Effector memory CD8-positive, alpha-beta T cell (primary cell): ENCODE data around the gene DENND1C.
"Not testable (repeated sequence)": the region's sequence is repeated elsewhere in the genome, so short reads cannot be mapped to it uniquely, and the experiment has no call there.

Experiments used
- ATAC-seq: fragments of 150-1000 bp; cut with Tn5 transposase; replicated peaks from 2 replicates; pipeline ENCODE4 v1.10.0; 2021; ENCODE audit warnings: mild to moderate bottlenecking, moderate library complexity
- DNase-seq, 3 experiments: peaks; one replicate each; pipeline ENCODE4 v3.0.0; 2021
- H3K27ac Mint-ChIP-seq, 2 donors: one replicate each; pipeline ENCODE4 v1.8.0; 2022; ENCODE audit warnings: mild to moderate bottlenecking in 2 of 2, mixed read lengths in 2 of 2, moderate library complexity in 2 of 2
- H3K27me3 Mint-ChIP-seq, 2 donors: one replicate each; pipeline ENCODE4 v1.8.0; 2022; ENCODE audit warnings: mixed read lengths in 2 of 2
- H3K36me3 Mint-ChIP-seq: one replicate; pipeline ENCODE4 v1.8.0; 2022; ENCODE audit warnings: mild to moderate bottlenecking, moderate library complexity, mixed read lengths; ENCODE audit not compliant: insufficient read depth
- H3K4me1 Mint-ChIP-seq, 2 donors: one replicate each; pipeline ENCODE4 v1.8.0; 2022; ENCODE audit warnings: low read depth in 2 of 2, mixed read lengths in 2 of 2
- H3K4me3 Mint-ChIP-seq, 2 donors: one replicate each; pipeline ENCODE4 v1.8.0; 2022; ENCODE audit warnings: mild to moderate bottlenecking in 2 of 2, mixed read lengths in 2 of 2, moderate library complexity in 2 of 2
- H3K9me3 Mint-ChIP-seq, 2 donors: one replicate each; pipeline ENCODE4 v1.8.0; 2022; ENCODE audit warnings: mixed read lengths in 2 of 2

DENND1C gene

DNA sequence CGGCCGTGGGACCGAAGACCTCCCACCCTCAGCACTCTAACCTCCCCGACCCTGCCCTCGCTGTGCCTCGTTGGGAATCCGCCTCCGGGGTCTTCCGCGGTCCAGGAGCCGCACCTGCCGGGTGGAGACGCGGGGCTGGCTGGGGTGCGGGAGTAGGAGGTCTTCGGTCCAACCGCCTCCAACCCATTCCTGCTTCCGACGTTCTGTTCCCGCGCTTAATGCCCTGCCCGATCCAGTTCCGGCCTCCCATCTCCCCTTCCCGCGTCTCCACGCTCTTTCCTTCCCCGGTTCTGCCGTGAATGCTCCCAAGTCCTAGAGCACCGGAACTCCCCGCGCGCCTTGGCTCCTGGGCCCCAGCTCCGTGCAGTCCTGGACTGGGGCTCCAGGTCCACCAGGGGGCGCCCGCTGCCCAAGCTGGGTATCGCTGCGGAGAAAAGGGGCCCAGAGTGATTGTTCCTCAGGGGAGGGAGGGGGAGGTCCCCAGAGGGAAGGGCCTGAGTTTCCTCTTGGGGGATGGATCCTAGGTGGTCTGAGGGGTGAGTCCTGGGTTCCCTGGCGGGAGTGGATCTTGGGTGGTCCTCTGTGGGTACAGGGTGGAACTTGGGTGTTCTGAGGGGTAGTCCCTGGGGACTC is 35.2 kb upstream of the DENND1C start:
- no peaks in the 10 kb centered on the region for H3K27me3 Mint-ChIP-seq
- H3K4me3 Mint-ChIP-seq = peak overlapping the region; percentile 81 to 92
- peak; percentile 88 to 93 (median 90) for DNase-seq
- H3K4me1 Mint-ChIP-seq = peaks cover 33 to 36% of the 10 kb centered on the region in 2 donors
- peaks cover 6% of the 10 kb centered on the region for H3K36me3 Mint-ChIP-seq
- peak; percentile 87 for ATAC-seq
- peak overlapping the region; percentile 53 to 88 for H3K27ac Mint-ChIP-seq
- H3K9me3 Mint-ChIP-seq = no peaks in the 10 kb centered on the region

DNA sequence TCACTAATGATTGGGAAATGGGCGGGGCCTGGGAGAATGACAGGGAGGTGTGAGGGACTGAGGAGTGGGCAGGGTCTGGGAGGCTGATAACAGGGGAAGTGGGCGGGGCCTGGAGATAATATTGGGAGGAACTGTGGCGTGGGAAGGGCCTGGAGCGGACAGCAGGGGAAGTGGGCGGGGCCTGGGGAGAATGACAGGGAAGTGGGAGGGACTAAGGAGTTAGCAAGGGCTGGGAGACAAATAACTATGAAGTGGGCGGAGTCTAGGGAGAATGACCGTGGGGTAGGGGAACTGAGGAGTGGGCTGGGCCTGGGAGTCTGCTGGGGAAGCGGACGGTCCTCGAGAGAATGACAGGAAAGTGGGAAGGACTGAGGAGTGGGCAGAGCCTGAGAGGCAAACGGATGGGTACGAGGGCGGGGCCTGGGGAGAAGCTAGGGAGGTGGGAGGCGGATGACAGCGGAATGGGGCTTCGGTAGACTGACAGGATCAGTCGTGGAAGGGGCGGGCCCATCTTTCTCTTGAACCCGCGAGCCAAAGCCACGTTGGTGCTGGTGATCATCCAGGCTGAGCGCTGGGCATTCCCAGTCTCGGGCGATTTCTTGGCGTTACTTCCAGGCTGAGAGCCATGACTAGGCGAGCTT is 34.6 kb upstream of the DENND1C start:
- H3K36me3 Mint-ChIP-seq = peaks cover 5% of the 10 kb centered on the region
- peak; percentile 55 for ATAC-seq
- H3K4me1 Mint-ChIP-seq = peaks cover 32 to 35% of the 10 kb centered on the region in 2 donors
- peak in 2 of 3 experiments; percentile 25 to 54 for DNase-seq
- H3K4me3 Mint-ChIP-seq = peak overlapping the region; percentile 81 to 92
- no peaks in the 10 kb centered on the region for H3K27me3 Mint-ChIP-seq
- peak overlapping the region; percentile 53 to 88 for H3K27ac Mint-ChIP-seq
- no peaks in the 10 kb centered on the region for H3K9me3 Mint-ChIP-seq

DNA sequence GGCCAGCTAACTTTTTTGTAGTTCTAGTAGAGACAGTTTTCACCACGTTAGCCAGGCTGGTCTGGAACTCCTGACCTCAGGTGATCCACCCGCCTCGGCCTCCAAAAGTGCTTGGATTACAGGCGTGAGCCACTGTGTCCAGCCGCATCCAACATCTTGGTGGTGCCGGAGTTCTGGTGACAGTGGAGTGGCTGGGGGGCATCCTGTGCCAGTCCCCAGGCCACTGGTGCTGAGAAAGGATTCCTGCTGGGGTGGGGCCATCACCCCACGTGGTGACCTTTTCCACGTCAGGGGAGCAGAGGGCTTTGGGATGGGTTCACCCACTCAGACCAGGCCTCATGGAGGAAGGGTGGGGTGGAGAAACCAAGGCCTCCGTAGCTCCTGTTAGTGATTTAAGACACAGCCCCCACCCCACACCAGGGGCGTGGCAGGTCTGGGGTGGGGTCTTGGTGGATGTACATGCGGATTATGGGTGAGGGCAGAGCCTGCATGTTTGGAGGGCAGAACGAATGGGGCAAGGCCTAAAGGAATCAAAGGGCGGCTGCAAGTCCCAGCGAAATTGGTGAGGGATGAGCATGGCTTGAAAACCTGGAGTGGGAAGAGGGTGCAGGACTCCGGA is 33.4 kb upstream of the DENND1C start:
- peaks cover 30 to 35% of the 10 kb centered on the region in 2 donors for H3K4me1 Mint-ChIP-seq
- no peaks in the 10 kb centered on the region for H3K9me3 Mint-ChIP-seq
- ATAC-seq (no peak), DNase-seq (no peak)
- H3K36me3 Mint-ChIP-seq = peaks cover 3% of the 10 kb centered on the region
- no peaks in the 10 kb centered on the region for H3K27me3 Mint-ChIP-seq
- peak overlapping the region; percentile 81 to 92 for H3K4me3 Mint-ChIP-seq
- peak overlapping the region; percentile 60 to 88 for H3K27ac Mint-ChIP-seq

DNA sequence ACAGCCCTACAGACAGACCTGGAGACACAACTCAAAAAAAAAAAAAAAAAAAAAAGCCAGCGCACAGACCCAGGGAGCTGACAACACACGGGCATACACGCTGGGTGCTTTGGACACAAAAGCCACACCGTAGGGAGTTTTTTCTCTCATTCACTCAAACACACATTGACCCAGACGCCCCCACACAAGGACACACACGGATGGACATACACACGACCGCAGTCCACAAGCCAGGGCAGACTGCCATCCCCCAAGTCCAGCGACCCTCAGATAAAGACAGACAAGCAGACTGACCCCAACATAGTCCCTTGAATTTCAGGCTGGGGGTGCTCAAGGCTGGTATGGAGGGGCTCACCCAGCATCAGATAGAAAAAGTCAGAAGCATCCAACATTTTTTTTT is 32.5 kb upstream of the DENND1C start:
- H3K4me3 Mint-ChIP-seq = no peak overlapping the region

DNA sequence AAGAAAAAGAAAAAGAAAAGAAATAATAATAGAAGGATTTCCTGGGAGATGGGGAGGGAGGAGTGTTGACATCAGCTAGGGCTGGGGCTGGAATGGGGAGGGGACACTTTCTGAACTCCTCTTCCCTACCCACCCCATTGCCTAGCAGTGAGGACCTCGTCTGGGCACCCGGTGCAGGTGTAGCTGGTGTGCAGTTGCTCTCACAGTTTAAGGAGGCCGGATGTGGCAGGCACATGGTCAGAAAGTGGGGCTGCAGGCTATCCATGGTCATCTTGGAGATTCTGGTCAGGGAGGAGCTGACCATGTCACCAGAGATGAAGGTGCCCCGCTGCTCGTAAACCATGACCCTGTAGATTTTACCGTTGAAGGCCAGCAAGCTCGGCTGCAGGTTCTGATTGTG is 29.0 kb upstream of the DENND1C start:
- H3K27me3 Mint-ChIP-seq = no peaks in the 10 kb centered on the region
- peaks cover 5% of the 10 kb centered on the region in 2 donors for H3K4me1 Mint-ChIP-seq
- H3K9me3 Mint-ChIP-seq = no peaks in the 10 kb centered on the region
- H3K4me3 Mint-ChIP-seq = no peak overlapping the region
- no peak overlapping the region for H3K27ac Mint-ChIP-seq
- no peaks in the 10 kb centered on the region for H3K36me3 Mint-ChIP-seq
- no peak for DNase-seq
- no peak for ATAC-seq

More for the DNA sequence above, 32.5 kb upstream of the DENND1C start:
- Mint-ChIP-seq H3K4me1 (peaks cover 30 to 33% of the 10 kb centered on the region in 2 donors), H3K27me3 (no peaks in the 10 kb centered on the region), H3K27ac (no peak overlapping the region), H3K36me3 (peaks cover 3% of the 10 kb centered on the region), H3K9me3 (no peaks in the 10 kb centered on the region)
- ATAC-seq (no peak), DNase-seq (no peak)

DNA sequence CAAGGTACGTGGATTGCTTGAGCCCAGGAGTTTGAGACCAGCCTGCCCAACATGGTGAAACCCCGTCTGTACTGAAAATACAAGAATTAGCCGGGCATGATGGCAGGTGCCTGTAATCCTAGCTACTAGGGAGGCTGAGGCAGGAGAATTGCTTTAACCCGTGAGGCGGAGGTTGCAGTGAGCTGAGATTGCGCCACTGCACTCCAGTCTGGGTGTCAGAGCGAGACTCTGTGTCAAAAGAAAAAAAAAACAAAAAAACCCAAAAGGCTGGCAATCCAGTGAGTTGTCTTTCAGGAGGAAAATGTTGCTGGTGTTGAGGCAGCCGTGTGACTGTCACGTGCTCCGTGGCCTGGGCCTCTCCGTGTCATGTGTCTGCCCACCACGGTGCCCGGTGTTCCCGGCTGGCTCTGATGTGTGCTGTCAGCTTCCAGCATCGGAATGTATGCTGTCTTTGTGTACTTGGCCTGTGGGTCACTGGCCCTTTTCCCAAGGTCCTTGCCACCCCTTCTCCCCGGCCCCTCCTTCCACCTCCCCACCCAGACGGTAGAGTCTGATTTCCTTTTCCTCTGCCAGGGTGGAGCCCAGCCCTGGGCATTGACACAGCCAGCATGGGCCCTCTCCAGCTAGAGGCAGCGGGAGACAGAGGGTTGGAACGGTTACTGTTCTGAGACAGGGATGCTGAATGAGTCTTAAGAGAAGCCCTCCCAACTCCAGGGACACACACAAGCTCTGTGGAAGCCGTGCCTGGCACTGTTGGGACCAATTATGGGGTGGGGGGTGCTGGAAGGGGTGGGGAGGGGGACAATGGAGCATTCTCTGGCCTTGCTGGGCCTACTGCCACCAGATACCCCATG is 27.8 kb upstream of the DENND1C start:
- H3K9me3 Mint-ChIP-seq = no peaks in the 10 kb centered on the region
- no peak for ATAC-seq

DNA sequence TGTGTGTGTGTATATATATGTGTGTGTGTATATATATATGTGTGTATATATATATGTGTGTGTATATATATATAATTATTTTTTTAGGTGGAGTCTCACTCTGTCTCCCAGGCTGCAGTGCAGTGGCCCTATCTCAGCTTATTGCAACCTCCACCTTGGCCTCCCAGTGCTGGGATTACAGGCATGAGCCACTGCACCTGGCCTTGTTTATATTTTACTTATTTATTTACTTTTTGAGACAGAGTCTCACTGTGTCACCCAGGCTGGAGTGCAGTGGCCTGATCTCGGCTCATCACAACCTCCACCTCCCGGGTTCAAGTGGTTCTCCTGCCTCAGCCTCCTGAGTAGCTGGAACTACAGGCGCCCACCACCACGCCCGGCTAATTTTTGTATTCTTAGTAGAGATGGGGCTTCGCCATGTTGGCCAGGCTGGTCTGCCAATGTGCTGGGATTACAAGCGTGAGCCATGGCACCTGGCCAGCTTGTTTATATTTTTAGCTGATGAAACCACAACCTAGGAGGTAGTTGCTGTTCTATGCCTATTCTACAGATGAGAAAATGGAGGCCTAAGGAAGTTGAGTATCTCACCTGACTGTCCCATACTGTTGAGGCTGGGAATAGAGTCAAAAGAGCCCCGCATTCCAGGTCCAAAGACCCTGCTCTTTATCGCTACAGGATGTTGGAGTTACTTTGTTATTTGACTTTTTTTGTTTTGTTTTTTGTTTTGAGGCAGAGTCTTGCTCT is 26.6 kb upstream of the DENND1C start:
- H3K9me3 Mint-ChIP-seq, H3K27me3 Mint-ChIP-seq, H3K36me3 Mint-ChIP-seq, ATAC-seq, H3K4me3 Mint-ChIP-seq, DNase-seq, H3K4me1 Mint-ChIP-seq, H3K27ac Mint-ChIP-seq: not testable (repeated sequence)

More for the DNA sequence above, 27.8 kb upstream of the DENND1C start:
- no peaks in the 10 kb centered on the region for H3K27me3 Mint-ChIP-seq
- H3K4me1 Mint-ChIP-seq = peaks cover 0 to 1% of the 10 kb centered on the region in 2 donors
- H3K36me3 Mint-ChIP-seq = no peaks in the 10 kb centered on the region
- DNase-seq = no peak
- H3K27ac Mint-ChIP-seq = no peak overlapping the region
- no peak overlapping the region for H3K4me3 Mint-ChIP-seq

DNA sequence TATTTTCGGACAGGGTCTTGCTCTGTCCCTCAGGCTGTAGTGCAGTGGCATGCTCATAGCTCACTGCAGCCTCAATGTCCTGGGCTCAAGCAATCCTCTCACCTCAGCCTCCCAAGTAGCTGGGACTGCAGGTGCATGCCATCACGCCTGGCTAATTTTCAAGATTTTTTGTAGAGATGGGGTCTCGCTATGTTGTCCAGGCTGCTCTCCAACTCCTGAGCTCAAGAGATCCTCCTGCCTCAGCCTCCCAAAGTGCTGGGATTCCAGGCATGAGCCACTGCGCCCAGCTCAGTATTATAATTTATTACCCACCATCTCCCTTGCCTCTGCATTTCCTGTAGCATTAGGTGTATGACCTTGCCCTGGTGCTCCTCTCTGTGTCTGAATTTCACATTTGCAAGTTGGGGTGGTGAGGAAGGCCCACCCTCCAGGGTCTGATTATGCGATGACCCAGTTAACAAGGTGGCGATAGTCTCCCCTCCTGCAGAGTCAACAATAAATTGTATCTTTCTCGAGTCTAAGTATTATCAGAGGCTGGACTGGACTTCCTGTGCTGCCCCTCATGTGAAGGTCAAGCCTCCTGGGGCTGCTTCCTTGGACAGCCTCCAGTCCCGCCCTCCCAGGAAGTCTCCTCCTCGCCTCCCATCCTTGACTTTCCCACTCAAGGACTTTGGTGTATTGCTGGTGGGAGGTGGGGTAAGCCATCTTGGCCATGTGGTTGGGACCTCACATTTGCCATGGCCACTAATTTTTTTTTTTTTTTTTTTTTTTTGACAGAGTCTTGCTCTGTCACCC is 22.0 kb upstream of the DENND1C start:
- peak overlapping the region; percentile 89 to 93 for H3K4me3 Mint-ChIP-seq
- H3K27ac Mint-ChIP-seq = no peak overlapping the region
- peaks cover 3% of the 10 kb centered on the region for H3K36me3 Mint-ChIP-seq
- no peak for ATAC-seq
- H3K27me3 Mint-ChIP-seq = peaks cover 0 to 18% of the 10 kb centered on the region in 2 donors
- H3K4me1 Mint-ChIP-seq = peaks cover 11 to 16% of the 10 kb centered on the region in 2 donors
- H3K9me3 Mint-ChIP-seq = no peaks in the 10 kb centered on the region
- no peak for DNase-seq

DNA sequence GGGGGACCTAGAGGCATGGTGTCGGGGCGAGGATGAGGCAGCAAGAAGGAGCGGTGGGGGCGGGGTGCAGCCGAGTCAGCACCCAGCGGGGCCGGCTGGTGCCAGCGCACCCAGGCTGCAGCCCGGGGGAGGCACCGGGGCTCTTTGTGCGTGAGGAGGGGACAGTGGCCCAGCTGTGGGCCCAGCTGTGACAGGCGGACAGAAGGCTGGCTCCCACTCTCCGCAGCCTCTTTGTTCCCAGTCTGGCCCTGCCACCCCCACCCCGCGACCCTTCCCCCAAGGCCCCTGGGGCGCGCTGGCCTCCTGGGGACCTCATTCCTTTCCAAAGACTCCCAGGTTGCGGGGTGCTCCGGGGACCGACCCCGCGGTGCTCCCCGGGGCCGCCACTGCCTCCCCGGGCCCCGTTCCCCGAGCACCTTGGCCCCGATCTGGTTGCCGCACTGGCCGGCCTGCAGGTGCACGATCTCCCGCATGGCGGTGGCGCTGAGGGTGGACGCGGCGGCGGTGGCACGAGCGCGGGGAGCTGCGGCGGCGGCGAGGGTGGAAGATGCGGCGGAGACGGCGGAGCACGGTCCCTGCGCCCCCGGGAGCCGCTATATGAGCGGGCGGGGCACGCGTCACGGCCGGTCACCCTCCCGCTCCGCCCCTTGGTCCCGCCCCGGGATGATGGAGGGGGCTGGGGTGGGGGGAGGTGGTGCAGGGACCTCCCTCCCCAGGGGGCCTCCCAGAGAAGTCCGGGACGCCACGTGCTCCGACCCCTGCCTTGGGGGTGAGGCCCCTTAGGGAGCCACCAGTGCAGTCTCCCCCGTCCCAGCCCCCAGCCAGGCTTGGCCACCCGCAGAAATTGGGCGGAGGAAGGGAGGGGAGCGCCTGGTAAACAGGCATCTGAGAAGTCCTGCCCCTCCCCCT is 20.4 kb upstream of the DENND1C start, which contains the start of gene TUBB4A:
Gene TUBB4A (minus strand): TSS at position 570 of the 909 bp plus-strand sequence. CDS start 97 bp downstream, at position 473.
- H3K27me3 Mint-ChIP-seq = peaks cover 0 to 18% of the 10 kb centered on the region in 2 donors
- H3K9me3 Mint-ChIP-seq = no peaks in the 10 kb centered on the region

DNA sequence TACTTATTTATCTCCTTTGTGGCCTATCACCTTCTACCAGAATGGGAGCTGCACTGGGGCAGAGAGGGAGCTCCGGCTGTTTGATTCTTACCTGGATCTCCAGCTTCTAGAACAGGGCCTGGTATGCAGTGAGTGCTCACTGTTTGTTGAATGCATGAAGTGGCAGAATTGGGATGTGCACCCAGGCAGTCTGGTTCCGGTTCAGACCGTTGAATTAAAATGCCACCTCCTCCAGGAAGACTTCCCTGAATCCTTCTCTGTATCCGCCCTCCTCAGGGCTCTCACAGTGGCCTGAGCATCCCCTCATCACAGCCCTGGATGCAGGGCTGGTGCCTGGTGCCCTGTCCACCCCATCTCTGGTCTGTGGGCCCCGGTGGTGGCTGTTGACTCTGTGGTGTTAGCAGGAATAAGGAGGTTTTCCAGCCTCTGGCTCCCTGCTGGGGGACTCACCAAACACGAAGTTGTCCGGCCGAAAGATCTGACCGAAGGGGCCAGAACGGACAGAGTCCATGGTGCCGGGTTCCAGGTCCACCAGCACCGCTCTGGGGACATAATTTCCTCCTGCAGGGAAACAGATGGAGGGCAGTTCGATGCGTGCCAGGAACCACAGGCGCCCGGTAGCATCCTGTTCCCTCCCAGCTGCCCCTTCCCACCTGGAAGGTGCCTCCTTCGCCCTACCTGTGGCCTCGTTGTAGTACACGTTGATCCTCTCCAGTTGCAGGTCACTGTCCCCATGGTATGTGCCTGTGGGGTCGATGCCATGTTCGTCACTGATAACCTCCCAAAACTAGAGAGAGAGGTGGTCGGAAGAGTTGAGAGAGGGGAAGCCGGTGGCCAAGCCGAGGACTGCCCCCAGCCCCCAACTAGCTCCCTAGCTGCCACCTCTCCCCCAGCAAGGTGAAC is 19.5 kb upstream of the DENND1C start:
- H3K4me3 Mint-ChIP-seq = peak overlapping the region; percentile 89 to 93
- peaks cover 6% of the 10 kb centered on the region for H3K36me3 Mint-ChIP-seq
- H3K4me1 Mint-ChIP-seq = peaks cover 11 to 20% of the 10 kb centered on the region in 2 donors
- H3K27ac Mint-ChIP-seq = peak overlapping the region; percentile 26 to 75
- H3K9me3 Mint-ChIP-seq = no peaks in the 10 kb centered on the region
- peaks cover 0 to 18% of the 10 kb centered on the region in 2 donors for H3K27me3 Mint-ChIP-seq
- ATAC-seq (no peak), DNase-seq (no peak)

More for the DNA sequence above, 20.4 kb upstream of the DENND1C start, which contains the start of gene TUBB4A:
- H3K4me3 Mint-ChIP-seq = peak within 1 kb of the TSS; percentile 89 to 93
- peak; percentile 60 for ATAC-seq
- peak within 1 kb of the TSS; percentile 26 to 75 for H3K27ac Mint-ChIP-seq
- peaks cover 6% of the 10 kb centered on the region for H3K36me3 Mint-ChIP-seq
- peaks cover 11 to 20% of the 10 kb centered on the region in 2 donors for H3K4me1 Mint-ChIP-seq
- DNase-seq = peak in 1 of 3 experiments; percentile 29
